Measurements from ENCODE around the gene CHRM4. TPM values are rescaled to one million over a fixed set of nuclear protein-coding genes. Genes with fewer than 3 reads are reported as not detected.

CHRM4 gene
- total RNA-seq, 1 experiment from 2014 or later = 1.1 TPM

- TF ChIP-seq, protein P1, sequence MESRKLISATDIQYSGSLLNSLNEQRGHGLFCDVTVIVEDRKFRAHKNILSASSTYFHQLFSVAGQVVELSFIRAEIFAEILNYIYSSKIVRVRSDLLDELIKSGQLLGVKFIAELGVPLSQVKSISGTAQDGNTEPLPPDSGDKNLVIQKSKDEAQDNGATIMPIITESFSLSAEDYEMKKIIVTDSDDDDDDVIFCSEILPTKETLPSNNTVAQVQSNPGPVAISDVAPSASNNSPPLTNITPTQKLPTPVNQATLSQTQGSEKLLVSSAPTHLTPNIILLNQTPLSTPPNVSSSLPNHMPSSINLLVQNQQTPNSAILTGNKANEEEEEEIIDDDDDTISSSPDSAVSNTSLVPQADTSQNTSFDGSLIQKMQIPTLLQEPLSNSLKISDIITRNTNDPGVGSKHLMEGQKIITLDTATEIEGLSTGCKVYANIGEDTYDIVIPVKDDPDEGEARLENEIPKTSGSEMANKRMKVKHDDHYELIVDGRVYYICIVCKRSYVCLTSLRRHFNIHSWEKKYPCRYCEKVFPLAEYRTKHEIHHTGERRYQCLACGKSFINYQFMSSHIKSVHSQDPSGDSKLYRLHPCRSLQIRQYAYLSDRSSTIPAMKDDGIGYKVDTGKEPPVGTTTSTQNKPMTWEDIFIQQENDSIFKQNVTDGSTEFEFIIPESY (IDR thresholded peaks at IDR 0.05; ENCODE audit: extremely low read depth, insufficient replicate concordance, low read length) = no peak
- TF ChIP-seq POLR2AphosphoS5 (IDR thresholded peaks at IDR 0.05; ENCODE audit: low read depth, low read length) (no peak), POLR2A (IDR thresholded peaks at IDR 0.05; ENCODE audit: borderline replicate concordance, extremely low read depth, insufficient read depth, insufficient read length) (no peak)
Observed at GRCh38 chr11:46414466-46414796, 22.9 kb upstream of the CHRM4 start (continued).

- no peak for ATAC-seq
- intact Hi-C loops (cut with micrococcal nuclease) = no loop called here
- POLR2A ChIA-PET = no interaction called here
- TF ChIP-seq SP1 (IDR thresholded peaks at IDR 0.05; ENCODE audit: low read depth) (no peak), JUND (IDR thresholded peaks at IDR 0.05) (no peak), MAX (IDR thresholded peaks at IDR 0.05) (no peak), ELF1 (IDR thresholded peaks at IDR 0.05; ENCODE audit: borderline replicate concordance, low read depth) (no peak), REST (IDR thresholded peaks at IDR 0.05; ENCODE audit: low read depth) (no peak), POLR2A (IDR thresholded peaks at IDR 0.05; ENCODE audit: borderline replicate concordance, extremely low read depth, insufficient read depth, insufficient read length) (no peak), EZH2 (IDR thresholded peaks at IDR 0.05) (no peak), POLR2AphosphoS5 (IDR thresholded peaks at IDR 0.05; ENCODE audit: low read depth, low read length) (no peak), FOSL1 (IDR thresholded peaks at IDR 0.05; ENCODE audit: low read depth) (no peak), ZNF274 (IDR thresholded peaks at IDR 0.05; ENCODE audit: low read depth, low read length) (no peak), SIN3A (IDR thresholded peaks at IDR 0.05; ENCODE audit: low read depth) (no peak), EZH2phosphoT487 (IDR thresholded peaks at IDR 0.05; ENCODE audit: borderline replicate concordance) (no peak), EGR1 (IDR thresholded peaks at IDR 0.05; ENCODE audit: low read depth) (no peak), YY1 (IDR thresholded peaks at IDR 0.05; ENCODE audit: extremely low read depth, insufficient replicate concordance, low read depth, low read length) (no peak), ATF3 (IDR thresholded peaks at IDR 0.05) (no peak), ZFX (IDR thresholded peaks at IDR 0.05) (no peak)
- TF ChIP-seq, protein P2, sequence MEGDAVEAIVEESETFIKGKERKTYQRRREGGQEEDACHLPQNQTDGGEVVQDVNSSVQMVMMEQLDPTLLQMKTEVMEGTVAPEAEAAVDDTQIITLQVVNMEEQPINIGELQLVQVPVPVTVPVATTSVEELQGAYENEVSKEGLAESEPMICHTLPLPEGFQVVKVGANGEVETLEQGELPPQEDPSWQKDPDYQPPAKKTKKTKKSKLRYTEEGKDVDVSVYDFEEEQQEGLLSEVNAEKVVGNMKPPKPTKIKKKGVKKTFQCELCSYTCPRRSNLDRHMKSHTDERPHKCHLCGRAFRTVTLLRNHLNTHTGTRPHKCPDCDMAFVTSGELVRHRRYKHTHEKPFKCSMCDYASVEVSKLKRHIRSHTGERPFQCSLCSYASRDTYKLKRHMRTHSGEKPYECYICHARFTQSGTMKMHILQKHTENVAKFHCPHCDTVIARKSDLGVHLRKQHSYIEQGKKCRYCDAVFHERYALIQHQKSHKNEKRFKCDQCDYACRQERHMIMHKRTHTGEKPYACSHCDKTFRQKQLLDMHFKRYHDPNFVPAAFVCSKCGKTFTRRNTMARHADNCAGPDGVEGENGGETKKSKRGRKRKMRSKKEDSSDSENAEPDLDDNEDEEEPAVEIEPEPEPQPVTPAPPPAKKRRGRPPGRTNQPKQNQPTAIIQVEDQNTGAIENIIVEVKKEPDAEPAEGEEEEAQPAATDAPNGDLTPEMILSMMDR (IDR thresholded peaks at IDR 0.05 in 2 of 3, conservative IDR thresholded peaks at IDR 0.05 in 1 of 3; ENCODE audit: borderline replicate concordance in 1 of 3, insufficient read depth in 1 of 3, low read depth in 2 of 3, low read length in 2 of 3) = no peak
Observed at GRCh38 chr11:46413760-46414465, 22.3 kb upstream of the CHRM4 start.

More at GRCh38 chr11:46413760-46414465, 22.3 kb upstream of the CHRM4 start:
- CTCF ChIA-PET = no interaction called here
- Histone ChIP-seq H3K9me2 (ENCODE audit: insufficient read depth) (no peaks in the 10 kb centered on the region), H3K9ac (ENCODE audit: low read length) (no peak overlapping the region), H3K4me2 (ENCODE audit: low read length) (no peak overlapping the region), H3K4me3 (replicated peaks in 1 of 2; ENCODE audit: low read depth in 1 of 2, low read length in 2 of 2) (no peak overlapping the region), H3K9me3 (ENCODE audit: control insufficient read depth in 1 of 2, insufficient read depth in 1 of 2, low read depth in 1 of 2, low read length in 2 of 2) (no peaks in the 10 kb centered on the region), H3K4me1 (ENCODE audit: control insufficient read depth in 1 of 2, insufficient read depth in 2 of 2, low read length in 2 of 2) (no peaks in the 10 kb centered on the region), H3K79me2 (ENCODE audit: insufficient read depth, low read length) (no peaks in the 10 kb centered on the region), H4K20me1 (ENCODE audit: insufficient read depth) (no peaks in the 10 kb centered on the region), H2AFZ (ENCODE audit: low read depth, low read length, poor library complexity, severe bottlenecking) (no peak overlapping the region), H3K36me3 (ENCODE audit: control insufficient read depth in 1 of 2, insufficient read depth in 2 of 2, low read length in 2 of 2) (peaks cover 0 to 4% of the 10 kb centered on the region in 2 experiments; a peak in 2 of 4 replicates), H3K27ac (ENCODE audit: low read depth, low read length) (no peak overlapping the region), H3K27me3 (ENCODE audit: insufficient read depth, low read length) (no peaks in the 10 kb centered on the region)
- RAD21 ChIA-PET (ENCODE audit: low non-redundant PET in 1 of 2, low total read pairs in 2 of 2, uncharacterized antibody in 2 of 2, unreplicated experiment in 2 of 2) = no interaction called here
- DNase-seq (ENCODE audit: low read depth, low spot score) = no peak
- BruUV-seq (replicated peaks) = no TSS peak

Measured in HCT116 (cell line).